NCI-H446 treated with DMSO at 0.1 percent for 48 hours (cell line): ENCODE results near the gene OR51A7.

Experiments used
- DNase-seq: peaks from one replicate; lab custom pipeline; 2025; lab: John Stamatoyannopoulos, UW

Gene OR51A7

DNA sequence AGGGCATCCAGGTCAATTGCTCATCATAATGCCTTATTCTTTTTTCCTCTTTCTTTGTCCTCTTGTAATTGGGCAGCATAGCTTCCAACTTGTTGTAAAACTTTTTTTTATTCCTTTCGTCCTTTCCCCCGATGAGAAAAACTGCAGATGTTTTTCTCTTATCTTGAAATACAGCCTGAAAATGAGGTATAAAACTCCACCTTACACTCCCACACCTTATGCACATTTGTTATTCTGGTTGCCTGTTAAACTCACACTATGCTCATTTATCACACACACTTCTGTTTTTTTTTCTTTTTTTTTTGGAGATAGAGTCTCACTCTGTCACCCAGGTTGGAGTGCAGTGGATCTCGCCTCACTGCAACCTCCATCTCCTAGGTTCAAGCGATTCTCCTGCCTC lies 53.8 kb downstream of the OR51A7 start:
- DNase-seq, result no peak
